IMR-90 (cell line): ENCODE measurements around the gene ADGRG6.

ENCODE experiments used
- BHLHE40 ChIP-seq: fragments of 150-350 bp; IDR thresholded peaks from 2 replicates; pipeline ENCODE4 v1.6.1; 2016; ENCODE audit warnings: mild to moderate bottlenecking, low read depth, low read length
- CEBPB ChIP-seq: IDR thresholded peaks from 2 replicates; pipeline ENCODE4 v1.6.1; 2012; ENCODE audit warnings: low read depth, low read length, improper control_type of control experiment
- FOS ChIP-seq: fragments of 150-350 bp; IDR thresholded peaks from 2 replicates; pipeline ENCODE4 v1.6.1; 2016; ENCODE audit warnings: low read depth, low read length
- MAFK ChIP-seq: IDR thresholded peaks from 2 replicates; pipeline ENCODE4 v1.6.1; 2012; ENCODE audit warnings: low read depth, low read length, improper control_type of control experiment
- POLR2A ChIP-seq: IDR thresholded peaks from 2 replicates; pipeline ENCODE4 v1.6.1; 2012; ENCODE audit warnings: mild to moderate bottlenecking, low read depth, low read length
- RAD21 ChIP-seq: IDR thresholded peaks from 2 replicates; pipeline ENCODE4 v1.6.1; 2012; ENCODE audit warnings: low read length, improper control_type of control experiment
- USF2 ChIP-seq: fragments of 150-350 bp; IDR thresholded peaks from 2 replicates; pipeline ENCODE4 v1.6.1; 2017; ENCODE audit warnings: mild to moderate bottlenecking, antibody characterized with exemption, low read length, low read depth
- TF ChIP-seq, protein P1 (sequence below): conservative IDR thresholded peaks from 2 replicates; pipeline ENCODE4 v1.5.1; 2012; ENCODE audit warnings: mild to moderate bottlenecking, low read depth, low read length, improper control_type of control experiment

DNA sequence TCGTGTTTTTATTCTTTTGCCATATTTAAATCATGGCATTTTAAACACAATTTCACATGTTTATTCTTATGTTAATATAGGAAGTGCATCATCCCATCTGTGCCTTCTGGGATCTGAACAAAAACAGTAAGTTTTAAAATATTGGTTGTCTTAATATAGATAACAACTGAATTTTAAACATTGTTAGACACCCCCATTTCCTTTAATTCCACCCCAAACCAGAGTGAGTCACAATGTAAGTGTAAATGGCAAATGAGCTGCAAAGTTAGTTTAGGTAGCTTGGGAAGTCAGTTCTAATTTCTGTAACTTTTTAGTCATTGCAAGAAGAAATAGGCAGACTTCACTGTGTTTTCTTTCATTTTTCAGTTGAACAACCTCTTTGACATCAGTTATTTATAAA lies 108.0 kb downstream of the ADGRG6 start:
- TF ChIP-seq MAFK (no peak), BHLHE40 (no peak), POLR2A (no peak), USF2 (no peak), CEBPB (no peak), RAD21 (no peak), FOS (no peak)
- TF ChIP-seq, protein P1, sequence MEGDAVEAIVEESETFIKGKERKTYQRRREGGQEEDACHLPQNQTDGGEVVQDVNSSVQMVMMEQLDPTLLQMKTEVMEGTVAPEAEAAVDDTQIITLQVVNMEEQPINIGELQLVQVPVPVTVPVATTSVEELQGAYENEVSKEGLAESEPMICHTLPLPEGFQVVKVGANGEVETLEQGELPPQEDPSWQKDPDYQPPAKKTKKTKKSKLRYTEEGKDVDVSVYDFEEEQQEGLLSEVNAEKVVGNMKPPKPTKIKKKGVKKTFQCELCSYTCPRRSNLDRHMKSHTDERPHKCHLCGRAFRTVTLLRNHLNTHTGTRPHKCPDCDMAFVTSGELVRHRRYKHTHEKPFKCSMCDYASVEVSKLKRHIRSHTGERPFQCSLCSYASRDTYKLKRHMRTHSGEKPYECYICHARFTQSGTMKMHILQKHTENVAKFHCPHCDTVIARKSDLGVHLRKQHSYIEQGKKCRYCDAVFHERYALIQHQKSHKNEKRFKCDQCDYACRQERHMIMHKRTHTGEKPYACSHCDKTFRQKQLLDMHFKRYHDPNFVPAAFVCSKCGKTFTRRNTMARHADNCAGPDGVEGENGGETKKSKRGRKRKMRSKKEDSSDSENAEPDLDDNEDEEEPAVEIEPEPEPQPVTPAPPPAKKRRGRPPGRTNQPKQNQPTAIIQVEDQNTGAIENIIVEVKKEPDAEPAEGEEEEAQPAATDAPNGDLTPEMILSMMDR: no peak
